A204.1 (cell line): Measurements from ENCODE around the gene HYAL2.

ENCODE experiments used
- FAIRE-seq: peaks from 2 replicates; lab custom pipeline; 2012; peaks lifted over from hg19 to GRCh38; lab: Jason Lieb, UNC

Gene HYAL2

GRCh38 chr3:50269460-50269859, 53.1 kb downstream of the HYAL2 start:
- no peak for FAIRE-seq

- no peak for FAIRE-seq
Observed at GRCh38 chr3:50268703-50269451, 53.7 kb downstream of the HYAL2 start, which contains the start of gene SEMA3B. Gene SEMA3B, plus strand, starts transcription at chr3:50269147. Its CDS starts 94 bp downstream, at chr3:50269241.

- no peak for FAIRE-seq
Observed at GRCh38 chr3:50268276-50268675, 54.3 kb downstream of the HYAL2 start.
